Effector memory CD8-positive, alpha-beta T cell (primary cell): ENCODE measurements around the gene MAD1L1.

Experiments used
- ATAC-seq: fragments of 150-1000 bp; cut with Tn5 transposase; replicated peaks from 2 replicates; pipeline ENCODE4 v1.10.0; 2021; ENCODE audit warnings: mild to moderate bottlenecking, moderate library complexity
- DNase-seq, 3 experiments: peaks; one replicate each; pipeline ENCODE4 v3.0.0; 2021
- H3K27ac Mint-ChIP-seq, 2 donors: one replicate each; pipeline ENCODE4 v1.8.0; 2022; ENCODE audit warnings: mild to moderate bottlenecking in 2 of 2, mixed read lengths in 2 of 2, moderate library complexity in 2 of 2
- H3K27me3 Mint-ChIP-seq, 2 donors: one replicate each; pipeline ENCODE4 v1.8.0; 2022; ENCODE audit warnings: mixed read lengths in 2 of 2
- H3K36me3 Mint-ChIP-seq: one replicate; pipeline ENCODE4 v1.8.0; 2022; ENCODE audit warnings: mild to moderate bottlenecking, moderate library complexity, mixed read lengths; ENCODE audit not compliant: insufficient read depth
- H3K4me1 Mint-ChIP-seq, 2 donors: one replicate each; pipeline ENCODE4 v1.8.0; 2022; ENCODE audit warnings: low read depth in 2 of 2, mixed read lengths in 2 of 2
- H3K4me3 Mint-ChIP-seq, 2 donors: one replicate each; pipeline ENCODE4 v1.8.0; 2022; ENCODE audit warnings: mild to moderate bottlenecking in 2 of 2, mixed read lengths in 2 of 2, moderate library complexity in 2 of 2
- H3K9me3 Mint-ChIP-seq, 2 donors: one replicate each; pipeline ENCODE4 v1.8.0; 2022; ENCODE audit warnings: mixed read lengths in 2 of 2
- total RNA-seq, 9 experiments: gene quantifications; one replicate each; lab custom pipeline; 2026; lab: John Stamatoyannopoulos, UW

MAD1L1 gene
- 1.6 to 14.1 (median 4.9) reads per million in 9 experiments for total RNA-seq

DNA sequence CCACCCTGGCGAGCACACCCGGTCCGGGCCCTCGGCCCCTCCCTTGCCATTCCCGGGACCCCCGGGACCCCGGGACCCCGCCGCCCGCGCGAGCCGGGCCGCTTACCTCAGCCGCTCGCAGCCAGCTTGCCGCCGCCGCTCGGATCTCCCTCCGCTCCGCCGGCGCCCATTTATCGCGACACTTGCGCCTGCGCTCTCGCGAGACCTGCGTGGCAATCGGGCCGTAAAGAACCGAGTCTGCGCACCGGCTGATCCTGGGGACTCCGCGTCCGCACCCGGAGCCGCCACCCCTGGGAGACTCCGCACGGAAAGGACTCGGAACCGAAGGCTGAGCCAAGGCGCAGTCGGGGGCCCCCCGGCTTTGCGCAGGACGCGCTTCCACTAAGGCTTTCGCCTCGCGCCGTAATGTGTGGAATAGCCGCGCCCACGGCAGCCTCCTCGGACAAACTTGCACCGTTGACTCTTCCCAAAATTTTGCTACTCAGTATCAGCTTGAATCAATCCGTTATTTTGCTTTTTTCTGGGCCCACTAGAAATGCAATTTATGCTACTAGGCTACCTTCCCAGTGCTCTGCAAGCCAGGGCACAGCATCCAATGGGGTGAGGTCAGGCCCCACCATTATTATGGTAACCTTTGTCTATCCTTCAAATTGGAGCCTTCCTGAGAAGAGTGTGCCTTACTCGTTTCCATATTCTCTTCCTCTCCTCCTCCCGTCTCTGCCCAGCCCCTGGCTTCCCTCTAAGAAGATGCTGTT lies at the start of gene MAD1L1:
TSS of gene MAD1L1 (minus strand) at position 180 of the 755 bp plus-strand sequence. CDS start 2,812 bp downstream, outside the sequence.
- H3K4me1 Mint-ChIP-seq = peaks cover 28% of the 10 kb centered on the region in 2 donors
- peak; percentile 92 for ATAC-seq

DNA sequence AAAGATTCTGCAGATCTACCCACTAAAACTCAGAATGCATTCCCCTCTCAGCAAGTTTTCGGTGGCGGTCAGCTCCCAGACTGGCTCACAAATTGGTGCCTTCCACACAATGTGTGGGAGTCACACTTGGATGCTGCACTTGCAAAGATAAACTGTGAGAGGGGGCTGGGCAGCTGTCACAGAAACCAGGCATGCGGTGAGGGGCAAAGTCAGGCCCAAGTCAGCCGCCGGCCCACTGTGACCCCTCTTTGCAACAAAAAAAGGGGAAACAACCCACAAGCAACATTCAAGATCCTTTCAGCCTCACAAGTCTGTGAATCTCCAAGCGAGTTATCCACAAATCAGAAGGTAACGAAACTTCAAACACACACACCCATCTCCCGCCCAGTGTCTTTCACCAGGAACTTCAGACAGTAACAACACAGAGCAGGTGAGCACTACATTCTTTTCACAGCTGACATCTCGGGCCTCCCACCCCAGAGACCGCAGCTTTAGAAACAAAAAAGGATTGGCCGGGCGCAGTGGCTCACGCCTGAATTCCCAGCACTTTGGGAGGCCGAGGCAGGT lies 49.5 kb upstream of the MAD1L1 start:
- Mint-ChIP-seq H3K4me3 (no peak overlapping the region), H3K27me3 (no peaks in the 10 kb centered on the region), H3K9me3 (no peaks in the 10 kb centered on the region), H3K27ac (peak overlapping the region; percentile 38), H3K4me1 (peaks cover 0 to 1% of the 10 kb centered on the region in 2 donors), H3K36me3 (peaks cover 4% of the 10 kb centered on the region)
- ATAC-seq = no peak
- DNase-seq = no peak

More for the DNA sequence above, at the start of gene MAD1L1:
- peak; percentile 85 to 88 (median 86) for DNase-seq
- Mint-ChIP-seq H3K9me3 (no peaks in the 10 kb centered on the region), H3K27me3 (no peaks in the 10 kb centered on the region), H3K4me3 (peak within 1 kb of the TSS; percentile 89 to 91), H3K36me3 (peaks cover 37% of the 10 kb centered on the region), H3K27ac (peak within 1 kb of the TSS; percentile 88)

DNA sequence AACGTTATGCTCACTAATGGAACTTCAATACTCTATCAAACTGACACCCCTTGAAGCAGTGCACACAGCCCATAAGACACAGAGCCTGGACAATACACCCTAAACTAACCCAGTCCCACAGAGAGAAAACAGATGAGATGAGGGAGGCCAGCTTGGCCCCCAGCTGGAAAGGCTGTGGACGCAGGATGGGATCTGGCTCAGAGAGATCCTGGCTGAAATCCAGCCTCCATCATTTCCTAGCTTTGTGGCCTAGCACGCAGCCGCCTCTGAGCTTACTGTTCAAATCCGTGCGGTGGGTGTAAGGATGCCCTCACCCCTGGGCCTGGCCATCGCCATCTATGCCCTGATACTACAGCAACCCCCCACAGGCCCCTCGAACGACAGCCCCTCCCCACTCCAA lies 48.8 kb upstream of the MAD1L1 start:
- no peak overlapping the region for H3K4me3 Mint-ChIP-seq
- no peaks in the 10 kb centered on the region for H3K27me3 Mint-ChIP-seq
- DNase-seq (no peak), ATAC-seq (no peak)
- no peak overlapping the region for H3K27ac Mint-ChIP-seq
- H3K9me3 Mint-ChIP-seq = no peaks in the 10 kb centered on the region
- H3K4me1 Mint-ChIP-seq = peaks cover 0 to 1% of the 10 kb centered on the region in 2 donors
- peaks cover 6% of the 10 kb centered on the region for H3K36me3 Mint-ChIP-seq

DNA sequence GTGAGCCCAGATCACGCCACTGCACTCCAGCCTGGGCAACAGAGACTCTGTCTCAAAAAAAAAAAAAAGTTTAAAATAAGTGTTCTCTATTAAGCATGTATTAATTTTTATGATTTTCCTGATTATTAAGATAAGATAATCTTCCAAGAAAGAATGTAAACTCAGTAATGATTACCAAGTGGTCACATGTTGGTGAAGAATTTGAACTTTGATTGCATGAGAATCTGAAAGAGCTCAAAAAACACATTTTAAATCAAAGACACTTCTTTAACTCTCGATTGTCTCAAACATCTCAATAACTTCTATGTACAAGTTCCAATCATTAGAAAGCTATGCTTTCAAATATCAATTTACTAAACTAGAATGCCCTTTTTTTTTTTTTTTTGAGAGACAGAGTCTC lies 47.7 kb upstream of the MAD1L1 start:
- H3K9me3 Mint-ChIP-seq = no peaks in the 10 kb centered on the region
- no peak overlapping the region for H3K4me3 Mint-ChIP-seq
- no peaks in the 10 kb centered on the region for H3K27me3 Mint-ChIP-seq

DNA sequence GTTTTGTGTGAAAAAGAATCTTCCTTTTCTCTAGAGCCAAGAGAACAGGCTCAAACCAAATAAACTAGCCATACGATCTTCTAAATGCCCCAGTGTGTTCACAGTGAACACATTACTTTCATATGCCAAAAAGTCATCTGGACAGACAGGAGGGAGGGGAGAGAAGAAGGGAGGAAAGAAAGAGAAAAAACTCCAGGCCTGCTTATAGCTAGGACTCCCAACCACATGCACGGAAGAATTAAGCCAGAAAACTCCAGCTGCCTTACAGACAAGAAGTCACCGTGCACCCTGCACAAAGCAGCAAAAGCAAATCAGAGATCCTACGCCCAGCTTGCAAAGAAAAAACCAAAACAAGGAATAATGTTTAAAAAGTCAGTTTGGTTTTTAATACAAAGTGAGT lies 47.2 kb upstream of the MAD1L1 start:
- Mint-ChIP-seq H3K27ac (peak overlapping the region in 1 of 2 donors; percentile 66), H3K4me1 (peaks cover 0 to 1% of the 10 kb centered on the region in 2 donors), H3K4me3 (no peak overlapping the region), H3K9me3 (no peaks in the 10 kb centered on the region), H3K27me3 (no peaks in the 10 kb centered on the region), H3K36me3 (peaks cover 6% of the 10 kb centered on the region)
- DNase-seq = no peak
- ATAC-seq = no peak

More for the DNA sequence above, 47.7 kb upstream of the MAD1L1 start:
- DNase-seq (no peak), ATAC-seq (no peak)
- no peak overlapping the region for H3K27ac Mint-ChIP-seq
- peaks cover 6% of the 10 kb centered on the region for H3K36me3 Mint-ChIP-seq
- H3K4me1 Mint-ChIP-seq = peaks cover 0 to 1% of the 10 kb centered on the region in 2 donors

DNA sequence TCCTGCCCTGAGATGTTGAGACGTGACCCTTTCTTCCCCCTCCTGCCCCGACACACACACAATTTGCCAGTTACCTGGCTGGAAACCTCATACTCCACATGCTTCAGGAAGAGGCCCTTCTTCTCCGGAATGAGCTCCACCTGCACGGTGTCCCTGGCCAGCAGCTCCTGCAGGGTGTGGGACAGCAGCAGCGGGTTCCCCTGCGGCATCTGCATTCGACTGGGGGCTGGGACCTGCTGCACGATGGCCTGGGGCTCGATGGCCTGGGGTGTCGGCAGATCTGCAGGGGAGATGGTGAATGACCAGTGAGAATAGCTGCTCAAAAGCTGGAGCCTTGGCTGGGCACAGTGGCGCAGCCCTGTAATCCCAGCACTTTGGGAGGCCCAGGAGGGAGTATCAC lies 45.3 kb upstream of the MAD1L1 start:
- DNase-seq (no peak), ATAC-seq (no peak)
- Mint-ChIP-seq H3K27me3 (no peaks in the 10 kb centered on the region), H3K9me3 (no peaks in the 10 kb centered on the region), H3K27ac (no peak overlapping the region), H3K4me3 (no peak overlapping the region), H3K4me1 (peaks cover 0 to 1% of the 10 kb centered on the region in 2 donors), H3K36me3 (peaks cover 9% of the 10 kb centered on the region)

DNA sequence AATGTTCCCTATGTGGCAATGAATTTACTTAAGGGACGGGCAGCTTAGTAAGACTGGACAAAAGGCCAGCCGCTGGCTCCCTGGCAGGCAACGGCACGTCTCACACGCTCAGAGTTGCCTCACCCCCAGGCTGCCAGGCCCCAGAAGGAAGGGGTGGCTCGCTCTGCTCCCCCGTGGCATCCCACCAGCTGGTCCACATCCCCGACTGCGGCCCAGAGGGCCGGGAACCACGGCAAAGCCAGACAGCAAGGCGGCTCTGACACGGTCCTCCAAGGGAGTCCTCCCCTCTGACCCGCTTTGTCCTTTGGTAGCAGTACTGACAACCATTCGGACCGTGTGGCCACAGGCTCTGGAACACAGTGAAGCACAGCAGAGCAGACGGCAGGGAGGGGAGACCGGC lies 43.4 kb upstream of the MAD1L1 start:
- H3K4me3 Mint-ChIP-seq = no peak overlapping the region
- no peaks in the 10 kb centered on the region for H3K27me3 Mint-ChIP-seq
- H3K9me3 Mint-ChIP-seq = no peaks in the 10 kb centered on the region
- H3K4me1 Mint-ChIP-seq = no peaks in the 10 kb centered on the region
- DNase-seq = no peak
- no peak for ATAC-seq
- H3K36me3 Mint-ChIP-seq = peaks cover 6% of the 10 kb centered on the region
- no peak overlapping the region for H3K27ac Mint-ChIP-seq

DNA sequence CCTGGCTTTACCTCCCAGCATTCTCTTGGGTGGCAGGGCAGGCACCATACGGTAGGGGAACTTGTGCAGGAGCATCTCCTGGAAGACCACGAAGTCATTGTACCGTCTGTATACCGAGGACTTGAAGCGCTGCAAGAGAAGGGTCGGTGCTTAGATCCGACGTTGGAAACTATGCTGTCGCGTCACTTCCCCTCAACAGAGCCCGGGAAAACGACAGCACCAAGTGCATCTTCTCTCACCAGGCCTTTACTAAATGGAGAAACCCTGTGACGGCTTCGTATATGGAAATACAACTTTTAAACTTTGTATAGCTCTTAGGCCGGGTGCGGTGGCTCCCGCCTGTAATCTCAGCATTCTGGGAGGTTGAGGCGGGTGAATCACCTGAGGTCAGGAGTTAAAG lies 42.4 kb upstream of the MAD1L1 start:
- no peaks in the 10 kb centered on the region for H3K9me3 Mint-ChIP-seq
- H3K4me3 Mint-ChIP-seq = no peak overlapping the region
- ATAC-seq (no peak), DNase-seq (no peak)
- peaks cover 5% of the 10 kb centered on the region for H3K36me3 Mint-ChIP-seq
- H3K27me3 Mint-ChIP-seq = no peaks in the 10 kb centered on the region
- no peaks in the 10 kb centered on the region for H3K4me1 Mint-ChIP-seq
- H3K27ac Mint-ChIP-seq = no peak overlapping the region

DNA sequence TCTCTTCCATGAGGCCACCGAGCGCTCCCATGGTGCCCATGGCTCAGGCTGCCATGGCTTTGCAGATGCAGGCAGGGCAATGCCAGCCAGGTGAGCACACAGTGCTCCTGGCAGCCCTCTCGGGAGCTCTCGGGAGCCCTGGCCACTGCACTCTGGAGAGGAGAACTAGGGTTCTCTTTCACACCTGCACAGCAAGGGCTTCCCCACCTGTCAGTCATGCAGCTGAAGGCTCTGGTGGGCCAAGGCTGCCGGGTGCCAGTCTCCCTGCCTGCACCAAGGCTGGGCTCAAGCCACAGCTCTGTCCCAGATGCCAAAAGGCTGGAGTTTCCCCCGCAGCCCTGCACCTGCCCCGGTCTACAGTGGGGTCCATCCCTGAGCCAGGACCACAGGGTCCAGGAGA lies 41.9 kb upstream of the MAD1L1 start:
- Mint-ChIP-seq H3K4me3 (no peak overlapping the region), H3K4me1 (no peaks in the 10 kb centered on the region), H3K27ac (no peak overlapping the region), H3K9me3 (no peaks in the 10 kb centered on the region), H3K36me3 (peaks cover 5% of the 10 kb centered on the region), H3K27me3 (no peaks in the 10 kb centered on the region)
- DNase-seq (no peak), ATAC-seq (no peak)

DNA sequence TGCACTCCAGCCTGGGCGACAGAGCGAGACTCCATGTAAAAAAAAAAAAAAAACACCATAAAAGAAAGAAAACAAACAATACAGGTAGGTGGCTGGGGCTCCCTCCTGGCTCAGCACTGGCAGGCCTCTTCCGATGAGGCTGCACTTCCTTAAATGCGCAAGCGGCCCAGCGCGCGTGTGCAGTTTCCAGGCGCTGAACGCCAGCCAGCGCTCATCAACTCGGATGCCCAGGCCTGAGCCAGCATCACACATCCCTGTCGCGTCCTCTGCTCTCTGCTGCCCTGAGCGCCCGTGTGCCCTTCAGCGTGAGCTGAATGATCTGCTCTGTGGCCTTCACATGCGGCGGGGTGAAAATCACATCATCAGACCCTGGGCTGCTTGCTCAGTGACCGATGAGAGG lies 41.1 kb upstream of the MAD1L1 start:
- DNase-seq (no peak), ATAC-seq (no peak)
- no peak overlapping the region for H3K27ac Mint-ChIP-seq
- H3K4me3 Mint-ChIP-seq = no peak overlapping the region
- no peaks in the 10 kb centered on the region for H3K4me1 Mint-ChIP-seq
- peaks cover 5% of the 10 kb centered on the region for H3K36me3 Mint-ChIP-seq
- H3K9me3 Mint-ChIP-seq = no peaks in the 10 kb centered on the region
- H3K27me3 Mint-ChIP-seq = no peaks in the 10 kb centered on the region

DNA sequence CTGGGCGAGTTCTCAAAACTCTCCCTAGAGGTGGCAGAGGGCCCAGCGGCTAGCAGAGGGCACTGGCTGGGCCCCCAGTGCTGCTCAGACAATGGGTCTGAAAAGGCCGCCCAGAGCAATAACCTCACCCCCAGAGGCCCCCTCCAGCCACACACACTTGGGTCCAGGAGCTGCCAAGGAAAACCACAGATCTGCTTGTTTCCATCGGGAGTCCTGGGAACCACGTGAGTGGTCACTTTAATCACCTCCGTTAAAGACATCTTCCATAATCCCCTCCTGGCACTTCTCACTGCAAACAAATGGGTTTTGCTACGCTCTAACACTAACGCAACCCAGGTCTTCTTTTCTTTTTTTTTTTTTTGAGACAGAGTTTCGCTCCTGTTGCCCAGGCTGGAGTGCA lies 39.3 kb upstream of the MAD1L1 start:
- Mint-ChIP-seq H3K9me3 (no peaks in the 10 kb centered on the region), H3K27ac (no peak overlapping the region), H3K4me1 (no peaks in the 10 kb centered on the region), H3K27me3 (no peaks in the 10 kb centered on the region), H3K4me3 (no peak overlapping the region), H3K36me3 (peaks cover 3% of the 10 kb centered on the region)
- DNase-seq (no peak), ATAC-seq (no peak)

DNA sequence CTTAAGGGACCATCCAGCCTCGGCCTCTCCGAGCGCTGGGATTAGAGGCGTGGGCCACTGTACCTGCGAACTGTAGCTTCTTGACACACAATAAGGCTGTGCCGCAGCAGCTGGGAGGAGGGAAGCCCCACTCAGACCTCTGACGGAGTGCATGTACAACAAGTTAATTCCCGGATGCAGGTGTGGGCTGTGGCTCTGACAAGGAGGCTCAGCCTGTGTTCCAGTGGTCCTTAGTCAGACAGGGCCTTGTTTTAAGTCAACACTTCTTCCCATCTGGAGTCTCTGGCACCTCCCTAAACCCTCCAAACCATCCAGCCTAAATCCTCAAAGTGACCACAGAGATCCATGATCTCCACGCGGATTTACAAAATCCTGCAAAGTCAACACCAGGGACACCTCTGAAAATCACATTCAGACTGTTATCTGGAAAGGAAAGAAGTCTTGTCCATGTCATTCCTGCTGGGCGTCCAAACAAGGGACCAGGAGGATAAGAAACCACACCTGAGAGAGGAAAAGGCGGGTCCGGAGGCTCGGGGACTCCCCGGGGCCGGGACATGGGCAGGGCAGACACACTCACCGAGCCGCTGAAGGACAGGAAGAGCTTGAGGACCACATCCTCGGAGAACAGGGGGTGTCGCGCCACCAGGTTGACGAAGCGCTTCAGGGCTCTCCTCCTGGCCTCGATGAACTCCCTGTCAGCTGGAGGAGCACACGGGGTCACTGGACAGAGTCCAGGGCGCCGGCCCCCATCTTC lies 38.7 kb upstream of the MAD1L1 start:
- ATAC-seq (no peak), DNase-seq (no peak)
- H3K4me1 Mint-ChIP-seq = no peaks in the 10 kb centered on the region
- peaks cover 2% of the 10 kb centered on the region for H3K36me3 Mint-ChIP-seq
- H3K9me3 Mint-ChIP-seq = no peaks in the 10 kb centered on the region
- no peak overlapping the region for H3K4me3 Mint-ChIP-seq
- no peak overlapping the region for H3K27ac Mint-ChIP-seq
- H3K27me3 Mint-ChIP-seq = no peaks in the 10 kb centered on the region

DNA sequence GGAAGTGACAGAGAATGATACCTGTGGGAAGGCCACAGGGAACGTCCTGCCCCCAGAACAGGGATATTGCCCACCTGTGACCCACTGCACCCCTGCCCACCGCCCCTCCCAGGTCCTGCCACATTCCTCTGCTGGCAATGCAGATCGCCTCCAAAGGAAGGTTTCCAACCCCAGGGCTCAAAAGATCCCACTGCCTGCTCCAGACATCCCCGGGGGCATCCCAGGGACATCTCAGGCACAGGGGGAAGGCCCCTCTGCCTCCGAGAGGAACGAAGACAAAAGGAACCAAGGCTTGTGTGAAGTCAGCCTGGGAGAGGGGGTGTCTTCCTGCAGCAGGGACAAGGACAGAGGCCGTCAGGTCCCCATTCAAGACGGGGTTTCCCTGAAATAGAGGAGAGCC lies 37.8 kb upstream of the MAD1L1 start:
- H3K27ac Mint-ChIP-seq = no peak overlapping the region
- peaks cover 2% of the 10 kb centered on the region for H3K36me3 Mint-ChIP-seq
- no peak for ATAC-seq
- DNase-seq = no peak
- H3K9me3 Mint-ChIP-seq = no peaks in the 10 kb centered on the region
- H3K27me3 Mint-ChIP-seq = no peaks in the 10 kb centered on the region
- H3K4me3 Mint-ChIP-seq = no peak overlapping the region
- H3K4me1 Mint-ChIP-seq = no peaks in the 10 kb centered on the region
